H9 (cell line): ENCODE measurements around the gene DIPK1B. TPM values are rescaled to one million over a fixed set of nuclear protein-coding genes. Genes with fewer than 3 reads are reported as not detected.

Source experiments
- DNase-seq: peaks from one replicate; pipeline ENCODE4 v3.0.0-alpha.2; 2017
- H2AFZ ChIP-seq: one replicate; pipeline ENCODE4 v1.6.1; 2013; ENCODE audit warnings: mild to moderate bottlenecking, low read length, control low read depth, moderate library complexity
- H2AK5ac ChIP-seq: 2 replicates; pipeline ENCODE4 v1.6.1; 2013; ENCODE audit warnings: low read length, control low read depth, mixed read lengths; ENCODE audit not compliant: insufficient read length
- H2BK120ac ChIP-seq: one replicate; pipeline ENCODE4 v1.6.1; 2013; ENCODE audit warnings: low read depth, mild to moderate bottlenecking, low read length, control low read depth, inconsistent platforms; ENCODE audit not compliant: poor library complexity, severe bottlenecking
- H2BK12ac ChIP-seq: 2 replicates; pipeline ENCODE4 v1.6.1; 2013; ENCODE audit warnings: low read length, control low read depth, mixed read lengths, low read depth; ENCODE audit not compliant: insufficient read length
- H2BK15ac ChIP-seq: 2 replicates; pipeline ENCODE4 v1.6.1; 2013; ENCODE audit warnings: low read depth, low read length, control low read depth
- H2BK20ac ChIP-seq: one replicate; pipeline ENCODE4 v1.6.1; 2013; ENCODE audit warnings: low read depth, mild to moderate bottlenecking, low read length, control low read depth, inconsistent platforms; ENCODE audit not compliant: poor library complexity, severe bottlenecking
- H2BK5ac ChIP-seq: 2 replicates; pipeline ENCODE4 v1.6.1; 2013; ENCODE audit warnings: low read length, control low read depth, mixed read lengths; ENCODE audit not compliant: insufficient read length
- H3K14ac ChIP-seq: 2 replicates; pipeline ENCODE4 v1.6.1; 2013; ENCODE audit warnings: low read length, control low read depth; ENCODE audit not compliant: insufficient read depth
- H3K18ac ChIP-seq: 2 replicates; pipeline ENCODE4 v1.6.1; 2013; ENCODE audit warnings: low read depth, mild to moderate bottlenecking, mixed read lengths, low read length, control low read depth; ENCODE audit not compliant: insufficient read length
- H3K23ac ChIP-seq: 2 replicates; pipeline ENCODE4 v1.6.1; 2013; ENCODE audit warnings: low read length, control low read depth, mixed read lengths, low read depth; ENCODE audit not compliant: insufficient read length
- H3K23me2 ChIP-seq: 2 replicates; pipeline ENCODE4 v1.6.1; 2013; ENCODE audit warnings: low read depth, mild to moderate bottlenecking, mixed read lengths, low read length, control low read depth; ENCODE audit not compliant: insufficient read length, poor library complexity, severe bottlenecking
- H3K27ac ChIP-seq: 2 replicates; pipeline ENCODE4 v1.5.1; 2013; ENCODE audit warnings: low read length, control low read depth, mixed read lengths, low read depth; ENCODE audit not compliant: insufficient read length
- H3K27me3 ChIP-seq: 2 replicates; pipeline ENCODE4 v1.6.1; 2013; ENCODE audit warnings: low read length, control low read depth, inconsistent platforms; ENCODE audit not compliant: insufficient read depth
- H3K4ac ChIP-seq: 2 replicates; pipeline ENCODE4 v1.6.1; 2013; ENCODE audit warnings: low read depth, mild to moderate bottlenecking, control low read depth, inconsistent platforms, low read length, moderate library complexity
- H3K4me1 ChIP-seq: 2 replicates; pipeline ENCODE4 v1.6.1; 2013; ENCODE audit warnings: low read length, control low read depth, inconsistent platforms; ENCODE audit not compliant: insufficient read depth
- H3K4me2 ChIP-seq: 2 replicates; pipeline ENCODE4 v1.6.1; 2013; ENCODE audit warnings: low read length, control low read depth, mixed read lengths; ENCODE audit not compliant: insufficient read length, insufficient read depth
- H3K56ac ChIP-seq: 2 replicates; pipeline ENCODE4 v1.6.1; 2013; ENCODE audit warnings: low read depth, mild to moderate bottlenecking, mixed read lengths, low read length, control low read depth; ENCODE audit not compliant: insufficient read length
- H3K79me1 ChIP-seq: 2 replicates; pipeline ENCODE4 v1.6.1; 2013; ENCODE audit warnings: low read depth, mild to moderate bottlenecking, moderate library complexity, low read length, control low read depth, inconsistent platforms; ENCODE audit not compliant: insufficient read depth, poor library complexity, severe bottlenecking
- H3K79me2 ChIP-seq: 2 replicates; pipeline ENCODE4 v1.6.1; 2013; ENCODE audit warnings: low read length, control low read depth, inconsistent platforms; ENCODE audit not compliant: insufficient read depth
- H3K9ac ChIP-seq: 2 replicates; pipeline ENCODE4 v1.6.1; 2013; ENCODE audit warnings: low read length, control low read depth, mixed read lengths; ENCODE audit not compliant: insufficient read length; ENCODE audit errors: extremely low read depth
- H3K9me3 ChIP-seq: one replicate; pipeline ENCODE4 v1.6.1; 2013; ENCODE audit warnings: low read depth, low read length, inconsistent platforms; ENCODE audit not compliant: control insufficient read depth
- H3T11ph ChIP-seq: one replicate; pipeline ENCODE4 v1.6.1; 2013; ENCODE audit warnings: mild to moderate bottlenecking, low read length, control low read depth, inconsistent platforms
- H4K20me1 ChIP-seq: one replicate; pipeline ENCODE4 v1.6.1; 2013; ENCODE audit not compliant: control insufficient read depth, insufficient read length, insufficient read depth
- H4K5ac ChIP-seq: 2 replicates; pipeline ENCODE4 v1.6.1; 2013; ENCODE audit warnings: low read depth, mild to moderate bottlenecking, mixed read lengths, low read length, control low read depth; ENCODE audit not compliant: insufficient read length
- H4K8ac ChIP-seq: replicated peaks from 2 replicates; pipeline ENCODE4 v1.6.1; 2013; ENCODE audit warnings: low read length, control low read depth, mixed read lengths, low read depth; ENCODE audit not compliant: insufficient read length
- H4K91ac ChIP-seq: 2 replicates; pipeline ENCODE4 v1.6.1; 2013; ENCODE audit warnings: low read depth, mild to moderate bottlenecking, moderate library complexity, mixed read lengths, low read length, control low read depth; ENCODE audit not compliant: insufficient read length
- H3K27ac Mint-ChIP-seq, 3 experiments: 2 replicates in 2 of 3; 3 replicates in 1 of 3; pipeline ENCODE4 v1.8.0; 2020 to 2021; ENCODE audit warnings: mixed read lengths in 3 of 3, mild to moderate bottlenecking in 1 of 3, moderate library complexity in 1 of 3
- H3K27me3 Mint-ChIP-seq: 2 replicates; pipeline ENCODE4 v1.8.0; 2021; ENCODE audit warnings: low read depth, mild to moderate bottlenecking, moderate library complexity, mixed read lengths
- H3K36me3 Mint-ChIP-seq, 3 experiments: 2 replicates in 2 of 3; 3 replicates in 1 of 3; pipeline ENCODE4 v1.8.0; 2020 to 2021; ENCODE audit warnings: low read depth in 3 of 3, mixed read lengths in 3 of 3; ENCODE audit not compliant: insufficient read depth in 1 of 3
- H3K4me1 Mint-ChIP-seq, 2 experiments: 2 replicates each; pipeline ENCODE4 v1.8.0; 2020; ENCODE audit warnings: mixed read lengths in 2 of 2
- H3K4me3 Mint-ChIP-seq, 2 experiments: 2 replicates in 1 of 2; 3 replicates in 1 of 2; pipeline ENCODE4 v1.8.0; 2020 to 2021; ENCODE audit warnings: mild to moderate bottlenecking in 2 of 2, mixed read lengths in 2 of 2, moderate library complexity in 1 of 2
- H3K9me3 Mint-ChIP-seq, 2 experiments: 2 replicates in 1 of 2; 3 replicates in 1 of 2; pipeline ENCODE4 v1.8.0; 2020; ENCODE audit warnings: mild to moderate bottlenecking in 2 of 2, mixed read lengths in 2 of 2, moderate library complexity in 1 of 2
- WGBS: extraction: QIAGEN DNeasy Blood & Tissue Kit; methylation state at CpG from one replicate; pipeline ENCODE4 v1.1.7; 2013; ENCODE audit warnings: missing lambda C conversion rate, low lambda C conversion rate, mixed read lengths; ENCODE audit not compliant: insufficient read length; ENCODE audit errors: extremely low coverage; 5-methylcytosine and 5-hydroxymethylcytosine counted together
- total RNA-seq: library from RNA; stranded (reverse); gene quantifications from 2 replicates; pipeline ENCODE4 v1.2.1, GENCODE V29; 2021
- TF ChIP-seq, protein P1 (sequence below): fragments of 200-600 bp; sonication (generic); conservative IDR thresholded peaks from 3 replicates; pipeline ENCODE4 v1.8.0; 2021; ENCODE audit warnings: antibody characterized with exemption, mild to moderate bottlenecking

DIPK1B gene
- total RNA-seq, 1 experiment from 2014 or later = 40.3 TPM

DNA sequence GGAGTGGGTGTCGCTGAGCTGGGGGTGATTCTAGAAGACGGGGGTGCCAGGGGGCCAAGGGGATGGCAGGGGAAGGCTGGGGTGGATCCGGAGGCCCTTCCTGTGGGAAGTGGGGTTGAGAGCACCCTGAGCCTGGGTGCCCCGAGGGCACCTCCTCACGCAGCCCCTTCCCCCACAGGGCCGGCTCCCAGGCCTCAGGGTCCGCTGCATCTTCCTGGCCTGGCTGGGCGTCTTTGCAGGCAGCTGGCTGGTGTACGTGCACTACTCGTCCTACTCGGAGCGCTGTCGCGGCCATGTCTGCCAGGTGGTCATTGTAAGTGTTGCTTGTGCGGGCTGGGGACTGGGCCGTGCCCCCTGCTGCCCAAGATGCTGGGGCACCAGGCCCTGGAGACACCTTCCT, 5.0 kb downstream of the DIPK1B start:
- H3K36me3 Mint-ChIP-seq = peaks cover 3 to 10% (median 4%) of the 10 kb centered on the region in 3 experiments; a peak in 4 of 7 replicates
- no peaks in the 10 kb centered on the region for H4K20me1 ChIP-seq

More for the DNA sequence above, 5.0 kb downstream of the DIPK1B start:
- Histone ChIP-seq H3K4me1 (no peaks in the 10 kb centered on the region; the same call in 1 of the 2 replicates), H2BK120ac (no peak overlapping the region), H3K27ac (no peak overlapping the region), H3T11ph (no peak overlapping the region), H3K56ac (no peak overlapping the region), H3K27me3 (no peaks in the 10 kb centered on the region), H3K14ac (no peak overlapping the region), H3K9me3 (no peaks in the 10 kb centered on the region), H3K4me2 (no peak overlapping the region), H3K23ac (no peak overlapping the region), H4K5ac (no peak overlapping the region), H2AK5ac (no peak overlapping the region), H3K9ac (no peak overlapping the region), H3K4ac (no peak overlapping the region), H4K91ac (no peak overlapping the region), H3K79me1 (peaks cover 8% of the 10 kb centered on the region), H2BK15ac (no peak overlapping the region), H3K79me2 (peaks cover 4% of the 10 kb centered on the region; the same call in 1 of the 2 replicates), H2AFZ (no peak overlapping the region), H2BK20ac (no peak overlapping the region), H3K23me2 (peaks cover 8% of the 10 kb centered on the region), H3K18ac (no peak overlapping the region), H4K8ac (no peak overlapping the region), H2BK5ac (no peak overlapping the region), H2BK12ac (no peak overlapping the region)
- Mint-ChIP-seq H3K4me3 (no peak overlapping the region), H3K9me3 (no peaks in the 10 kb centered on the region; a peak in 1 of 5 replicates), H3K4me1 (peaks cover 6 to 16% of the 10 kb centered on the region in 2 experiments), H3K27ac (no peak overlapping the region), H3K27me3 (no peaks in the 10 kb centered on the region; the same call in 1 of the 2 replicates)
- TF ChIP-seq, protein P1, sequence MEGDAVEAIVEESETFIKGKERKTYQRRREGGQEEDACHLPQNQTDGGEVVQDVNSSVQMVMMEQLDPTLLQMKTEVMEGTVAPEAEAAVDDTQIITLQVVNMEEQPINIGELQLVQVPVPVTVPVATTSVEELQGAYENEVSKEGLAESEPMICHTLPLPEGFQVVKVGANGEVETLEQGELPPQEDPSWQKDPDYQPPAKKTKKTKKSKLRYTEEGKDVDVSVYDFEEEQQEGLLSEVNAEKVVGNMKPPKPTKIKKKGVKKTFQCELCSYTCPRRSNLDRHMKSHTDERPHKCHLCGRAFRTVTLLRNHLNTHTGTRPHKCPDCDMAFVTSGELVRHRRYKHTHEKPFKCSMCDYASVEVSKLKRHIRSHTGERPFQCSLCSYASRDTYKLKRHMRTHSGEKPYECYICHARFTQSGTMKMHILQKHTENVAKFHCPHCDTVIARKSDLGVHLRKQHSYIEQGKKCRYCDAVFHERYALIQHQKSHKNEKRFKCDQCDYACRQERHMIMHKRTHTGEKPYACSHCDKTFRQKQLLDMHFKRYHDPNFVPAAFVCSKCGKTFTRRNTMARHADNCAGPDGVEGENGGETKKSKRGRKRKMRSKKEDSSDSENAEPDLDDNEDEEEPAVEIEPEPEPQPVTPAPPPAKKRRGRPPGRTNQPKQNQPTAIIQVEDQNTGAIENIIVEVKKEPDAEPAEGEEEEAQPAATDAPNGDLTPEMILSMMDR = no peak
- no CpG with 5 or more reads among the region's 16 CpGs for WGBS
- no peak for DNase-seq
